Lower lobe of right lung (tissue), 2 donors: ENCODE data around the gene NSG2. TPM values are rescaled to one million over a fixed set of nuclear protein-coding genes. Genes with fewer than 3 reads are reported as not detected.

Experiments used
- ATAC-seq, 2 donors: fragments of 200-7000 bp; cut with Tn5 transposase; one replicate each; pipeline ENCODE4 v1.9.1; 2020 to 2022; ENCODE audit warnings: mild to moderate bottlenecking in 2 of 2, moderate library complexity in 2 of 2
- DNase-seq: peaks from one replicate; pipeline ENCODE4 v3.0.0-alpha.2; 2020
- H3K27ac ChIP-seq: fragments of 200-600 bp; one replicate; pipeline ENCODE4 v1.8.0; 2022
- H3K27me3 ChIP-seq: fragments of 200-600 bp; one replicate; pipeline ENCODE4 v1.8.0; 2022; ENCODE audit warnings: low read depth
- H3K36me3 ChIP-seq: fragments of 200-600 bp; one replicate; pipeline ENCODE4 v1.8.0; 2022; ENCODE audit warnings: mild to moderate bottlenecking
- H3K4me1 ChIP-seq: fragments of 200-600 bp; one replicate; pipeline ENCODE4 v1.8.0; 2022
- H3K4me3 ChIP-seq: fragments of 200-600 bp; one replicate; pipeline ENCODE4 v1.8.0; 2022; ENCODE audit warnings: mild to moderate bottlenecking
- H3K9me3 ChIP-seq: fragments of 200-600 bp; one replicate; pipeline ENCODE4 v1.8.0; 2022
- CTCF ChIP-seq: fragments of 200-600 bp; IDR thresholded peaks from one replicate; pipeline ENCODE4 v1.8.0; 2022; ENCODE audit warnings: antibody characterized with exemption, mild to moderate bottlenecking
- intact Hi-C: fragments of 100-400 bp; cut with DNase I; formaldehyde crosslinking; loops from one replicate; pipeline ENCODE4 v1.11.0; 2022
- long read RNA-seq: library from polyadenylated mRNA; unstranded; transcript quantifications from one replicate; pipeline ENCODE4 v2.0.0, GENCODE V29; 2021
- total RNA-seq: library from RNA; stranded (reverse); fragmentation: NEBNext Ultra II Directional; extraction: Animal tissue kit (Norgen Biotek cat#: 25700); gene quantifications from one replicate; pipeline ENCODE4 v1.2.1, GENCODE V29; 2021
- donor health status: DM: no; HTN: yes; CAD: no; lungs with severe emphysema.

NSG2 gene
- not detected for total RNA-seq
- long read RNA-seq, result 0 reads

GRCh38 chr5:174045470-174046025, at the start of gene NSG2:
Gene NSG2 (plus strand): TSS chr5:174045706. CDS start chr5:174046756, 1,050 bp downstream.
- TF ChIP-seq CTCF, result peak; percentile 48
- intact Hi-C loops, result loop anchor here (10.0 kb wide), 1 partner anchor 269 kb away; no protein-coding TSS in a partner anchor
- no peaks in the 10 kb centered on the region for H3K9me3 ChIP-seq
- DNase-seq (peak; percentile 75), ATAC-seq (peak; percentile 81 to 94)
- peaks cover 12% of the 10 kb centered on the region for H3K27me3 ChIP-seq
- no peak within 1 kb of the TSS for H3K27ac ChIP-seq
- no peaks in the 10 kb centered on the region for H3K36me3 ChIP-seq
- H3K4me1 ChIP-seq, result no peaks in the 10 kb centered on the region
- no peak within 1 kb of the TSS for H3K4me3 ChIP-seq

GRCh38 chr5:173997331-173997730, 48.2 kb upstream of the NSG2 start:
- no peak overlapping the region for H3K4me3 ChIP-seq
- ATAC-seq, result no peak
- no peak for DNase-seq
- no peaks in the 10 kb centered on the region for H3K9me3 ChIP-seq
- intact Hi-C loops, result no loop called here
- TF ChIP-seq CTCF, result no peak
- no peaks in the 10 kb centered on the region for H3K4me1 ChIP-seq
- no peaks in the 10 kb centered on the region for H3K36me3 ChIP-seq
- no peaks in the 10 kb centered on the region for H3K27me3 ChIP-seq
- H3K27ac ChIP-seq, result no peak overlapping the region

- Histone ChIP-seq H3K27me3 (no peaks in the 10 kb centered on the region), H3K4me3 (no peak overlapping the region), H3K9me3 (no peaks in the 10 kb centered on the region), H3K27ac (no peak overlapping the region), H3K36me3 (no peaks in the 10 kb centered on the region), H3K4me1 (no peaks in the 10 kb centered on the region)
- TF ChIP-seq CTCF, result no peak
- ATAC-seq (no peak), DNase-seq (no peak)
- intact Hi-C loops, result no loop called here
These were observed 47.0 kb upstream of the NSG2 start for GRCh38 chr5:173998531-173998930.

GRCh38 chr5:174000076-174000475, 45.4 kb upstream of the NSG2 start:
- H3K27ac ChIP-seq, result no peak overlapping the region
- H3K27me3 ChIP-seq, result no peaks in the 10 kb centered on the region
- H3K36me3 ChIP-seq, result no peaks in the 10 kb centered on the region
- no peaks in the 10 kb centered on the region for H3K9me3 ChIP-seq
- no peak for ATAC-seq
- TF ChIP-seq CTCF, result no peak
- DNase-seq, result no peak
- intact Hi-C loops, result no loop called here
- H3K4me1 ChIP-seq, result no peaks in the 10 kb centered on the region
- no peak overlapping the region for H3K4me3 ChIP-seq

GRCh38 chr5:174003795-174004194, 41.7 kb upstream of the NSG2 start:
- Histone ChIP-seq H3K4me3 (no peak overlapping the region), H3K4me1 (no peaks in the 10 kb centered on the region), H3K27me3 (no peaks in the 10 kb centered on the region), H3K27ac (no peak overlapping the region), H3K9me3 (no peaks in the 10 kb centered on the region), H3K36me3 (no peaks in the 10 kb centered on the region)
- DNase-seq, result no peak
- no peak for TF ChIP-seq CTCF
- intact Hi-C loops, result no loop called here
- no peak for ATAC-seq
